ENCODE data around the gene PLD4.

PLD4 gene

GRCh38 chr14:104885031-104885972, 39.4 kb upstream of the PLD4 start:
- Histone ChIP-seq H3K4me3 (ENCODE audit: low read length) (no peak overlapping the region), H3K27me3 (ENCODE audit: control insufficient read depth, low read length) (no peaks in the 10 kb centered on the region), H3K9me3 (ENCODE audit: control insufficient read depth, insufficient read depth, low read length) (no peaks in the 10 kb centered on the region), H3K4me2 (ENCODE audit: low read length) (no peak overlapping the region), H3K27ac (ENCODE audit: low read depth, low read length) (no peak overlapping the region), H3K36me3 (ENCODE audit: control insufficient read depth, low read length) (no peaks in the 10 kb centered on the region), H3K9me2 (replicated peaks; ENCODE audit: control insufficient read depth, low read length) (no peaks in the 10 kb centered on the region), H3K4me1 (ENCODE audit: control insufficient read depth, low read length) (no peaks in the 10 kb centered on the region), H3F3A (ENCODE audit: control insufficient read depth, insufficient read depth) (no peaks in the 10 kb centered on the region), H4K20me1 (ENCODE audit: control insufficient read depth, insufficient read depth, low read depth, low read length) (no peaks in the 10 kb centered on the region), H3K79me2 (ENCODE audit: control insufficient read depth, low read length) (no peaks in the 10 kb centered on the region)
- TF ChIP-seq CTCF (IDR thresholded peaks at IDR 0.05; ENCODE audit: low read depth, low read length, poor library complexity, severe bottlenecking), result no peak
- TF ChIP-seq EZH2phosphoT487 (IDR thresholded peaks at IDR 0.05; ENCODE audit: borderline replicate concordance, low read length), result no peak

GRCh38 chr14:104885973-104886689, 38.5 kb upstream of the PLD4 start:
- no peaks in the 10 kb centered on the region for H4K20me1 ChIP-seq (ENCODE audit: control insufficient read depth, insufficient read depth, low read depth, low read length)
- no peaks in the 10 kb centered on the region for H3F3A ChIP-seq (ENCODE audit: control insufficient read depth, insufficient read depth)
- H3K79me2 ChIP-seq (ENCODE audit: control insufficient read depth, low read length), result no peaks in the 10 kb centered on the region
- H3K9me3 ChIP-seq (ENCODE audit: control insufficient read depth, insufficient read depth, low read length), result no peaks in the 10 kb centered on the region
- H3K4me1 ChIP-seq (ENCODE audit: control insufficient read depth, low read length), result no peaks in the 10 kb centered on the region
- no peaks in the 10 kb centered on the region for H3K27me3 ChIP-seq (ENCODE audit: control insufficient read depth, low read length)
- no peak overlapping the region for H3K27ac ChIP-seq (ENCODE audit: low read depth, low read length)
- no peak for TF ChIP-seq CTCF (IDR thresholded peaks at IDR 0.05; ENCODE audit: low read depth, low read length, poor library complexity, severe bottlenecking)
- TF ChIP-seq EZH2phosphoT487 (IDR thresholded peaks at IDR 0.05; ENCODE audit: borderline replicate concordance, low read length), result no peak
- no peak overlapping the region for H3K4me3 ChIP-seq (ENCODE audit: low read length)
- no peaks in the 10 kb centered on the region for H3K36me3 ChIP-seq (ENCODE audit: control insufficient read depth, low read length)
- H3K9me2 ChIP-seq (replicated peaks; ENCODE audit: control insufficient read depth, low read length), result no peaks in the 10 kb centered on the region
- no peak overlapping the region for H3K4me2 ChIP-seq (ENCODE audit: low read length)

- Histone ChIP-seq H3K9me2 (replicated peaks; ENCODE audit: control insufficient read depth, low read length) (no peaks in the 10 kb centered on the region), H3K79me2 (ENCODE audit: control insufficient read depth, low read length) (no peaks in the 10 kb centered on the region), H3K9me3 (ENCODE audit: control insufficient read depth, insufficient read depth, low read length) (no peaks in the 10 kb centered on the region), H3K4me1 (ENCODE audit: control insufficient read depth, low read length) (no peaks in the 10 kb centered on the region), H3K36me3 (ENCODE audit: control insufficient read depth, low read length) (no peaks in the 10 kb centered on the region), H4K20me1 (ENCODE audit: control insufficient read depth, insufficient read depth, low read depth, low read length) (no peaks in the 10 kb centered on the region), H3F3A (ENCODE audit: control insufficient read depth, insufficient read depth) (no peaks in the 10 kb centered on the region), H3K27ac (ENCODE audit: low read depth, low read length) (no peak overlapping the region), H3K4me3 (ENCODE audit: low read length) (no peak overlapping the region), H3K4me2 (ENCODE audit: low read length) (no peak overlapping the region), H3K27me3 (ENCODE audit: control insufficient read depth, low read length) (no peaks in the 10 kb centered on the region)
- no peak for TF ChIP-seq EZH2phosphoT487 (IDR thresholded peaks at IDR 0.05; ENCODE audit: borderline replicate concordance, low read length)
- no peak for TF ChIP-seq CTCF (IDR thresholded peaks at IDR 0.05; ENCODE audit: low read depth, low read length, poor library complexity, severe bottlenecking)
Measured at GRCh38 chr14:104886690-104887622, 37.7 kb upstream of the PLD4 start.
